ENCODE data around the gene RHOT2.

The RHOT2 gene

DNA sequence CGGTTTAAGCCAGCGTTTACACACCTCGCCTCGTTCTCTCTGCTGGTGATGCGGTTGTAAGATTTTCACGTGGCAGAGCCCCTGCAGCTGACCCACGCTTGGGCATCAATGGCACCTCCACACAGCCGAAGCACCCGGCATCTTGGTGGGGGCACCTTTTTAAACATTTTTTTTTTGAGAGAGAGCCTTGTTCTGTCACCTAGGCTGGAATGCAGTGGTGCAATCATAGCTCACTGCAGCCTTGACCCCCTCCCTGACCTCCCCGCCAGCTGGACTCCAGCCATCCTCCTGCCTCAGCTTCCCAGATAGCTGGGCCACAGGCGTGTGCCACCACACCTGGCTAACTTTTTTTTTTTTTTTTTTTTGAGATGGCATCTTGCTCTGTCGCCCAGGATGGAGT is 13.9 kb upstream of the RHOT2 start:
- WGBS: 97% methylated on average over 11 of the region's 12 CpGs
- no peak overlapping the region for H4K91ac ChIP-seq (ENCODE audit: low read length)
- no peak for DNase-seq
- no peak overlapping the region for H3K18ac ChIP-seq (ENCODE audit: low read depth in 1 of 2, low read length in 2 of 2)
- H2BK12ac ChIP-seq (ENCODE audit: low read length in 2 of 2): no peak overlapping the region
- H4K8ac ChIP-seq (ENCODE audit: low read length): no peak overlapping the region
- no peaks in the 10 kb centered on the region for H3K27me3 ChIP-seq (ENCODE audit: control insufficient read depth in 1 of 2, insufficient read depth in 1 of 2, low read length in 2 of 2)
- H3K79me1 ChIP-seq (replicated peaks; ENCODE audit: low read length, poor library complexity, severe bottlenecking): peaks cover 5% of the 10 kb centered on the region
- no peak overlapping the region for H2BK15ac ChIP-seq (ENCODE audit: low read depth, poor library complexity, severe bottlenecking)
- H3K9me3 ChIP-seq (ENCODE audit: control insufficient read depth, low read length): no peaks in the 10 kb centered on the region
- no peak overlapping the region for H3K4me3 ChIP-seq (ENCODE audit: insufficient read depth in 1 of 2, low read depth in 1 of 2, low read length in 2 of 2)
- no peak overlapping the region for H2BK120ac ChIP-seq (ENCODE audit: low read depth, low read length)
- no peak overlapping the region for H3K23ac ChIP-seq (ENCODE audit: low read length in 2 of 2)
- no peak overlapping the region for H3K4ac ChIP-seq (ENCODE audit: low read depth in 1 of 2, low read length in 2 of 2)
- no peak overlapping the region for H2BK5ac ChIP-seq (ENCODE audit: low read depth, low read length, poor library complexity, severe bottlenecking)
- no peak overlapping the region for H3K27ac ChIP-seq (ENCODE audit: low read length, poor library complexity, severe bottlenecking)
- H3K9ac ChIP-seq (ENCODE audit: low read length): no peak overlapping the region
- peaks cover 12 to 84% of the 10 kb centered on the region in 2 experiments for H3K36me3 ChIP-seq (ENCODE audit: control insufficient read depth in 1 of 2, insufficient read depth in 2 of 2, low read depth in 1 of 2, low read length in 2 of 2)
- H3K4me1 ChIP-seq (ENCODE audit: control insufficient read depth, insufficient read depth, low read depth, low read length): peaks cover 11% of the 10 kb centered on the region
- H3K4me2 ChIP-seq (ENCODE audit: low read length, poor library complexity, severe bottlenecking): no peak overlapping the region
- no peak overlapping the region for H2AFZ ChIP-seq (ENCODE audit: low read depth, low read length)
- H2AK5ac ChIP-seq (ENCODE audit: low read length, severe bottlenecking): no peak overlapping the region
- no peak overlapping the region for H3K14ac ChIP-seq (ENCODE audit: low read length in 2 of 2)

DNA sequence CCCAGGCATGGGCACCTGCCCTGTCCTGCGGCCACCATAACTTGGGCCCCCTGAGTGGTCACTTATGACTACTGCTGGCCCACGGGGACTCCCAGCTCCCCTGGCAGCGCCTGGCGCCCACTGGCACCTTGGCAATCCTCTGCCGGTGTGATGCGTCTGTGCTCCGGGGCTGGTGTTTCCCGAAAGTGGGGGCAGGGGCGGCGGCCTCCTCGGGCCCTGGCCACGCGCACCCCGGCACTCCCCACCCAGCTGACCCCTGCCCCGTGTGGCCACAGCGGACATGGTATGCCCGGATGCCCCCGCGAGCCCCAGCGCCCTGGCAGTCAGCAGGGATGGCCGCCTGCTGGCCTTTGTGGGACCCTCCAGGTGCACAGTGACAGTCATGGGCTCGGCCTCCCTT is 10.4 kb upstream of the RHOT2 start:
- Histone ChIP-seq H3K4me2 (ENCODE audit: low read length, poor library complexity, severe bottlenecking) (no peak overlapping the region), H3K14ac (ENCODE audit: low read length in 2 of 2) (no peak overlapping the region), H2AFZ (ENCODE audit: low read depth, low read length) (no peak overlapping the region), H3K4me3 (ENCODE audit: insufficient read depth in 1 of 2, low read depth in 1 of 2, low read length in 2 of 2) (no peak overlapping the region), H3K4ac (ENCODE audit: low read depth in 1 of 2, low read length in 2 of 2) (no peak overlapping the region), H4K91ac (ENCODE audit: low read length) (no peak overlapping the region), H3K27ac (ENCODE audit: low read length, poor library complexity, severe bottlenecking) (no peak overlapping the region), H3K4me1 (ENCODE audit: control insufficient read depth, insufficient read depth, low read depth, low read length) (peaks cover 19% of the 10 kb centered on the region), H2BK15ac (ENCODE audit: low read depth, poor library complexity, severe bottlenecking) (no peak overlapping the region), H3K79me1 (replicated peaks; ENCODE audit: low read length, poor library complexity, severe bottlenecking) (no peaks in the 10 kb centered on the region), H3K9me3 (ENCODE audit: control insufficient read depth, low read length) (no peaks in the 10 kb centered on the region), H3K27me3 (ENCODE audit: control insufficient read depth in 1 of 2, insufficient read depth in 1 of 2, low read length in 2 of 2) (no peaks in the 10 kb centered on the region), H2AK5ac (ENCODE audit: low read length, severe bottlenecking) (no peak overlapping the region), H2BK12ac (ENCODE audit: low read length in 2 of 2) (no peak overlapping the region), H2BK120ac (ENCODE audit: low read depth, low read length) (no peak overlapping the region), H3K23ac (ENCODE audit: low read length in 2 of 2) (no peak overlapping the region), H2BK5ac (ENCODE audit: low read depth, low read length, poor library complexity, severe bottlenecking) (no peak overlapping the region), H3K18ac (ENCODE audit: low read depth in 1 of 2, low read length in 2 of 2) (no peak overlapping the region), H4K8ac (ENCODE audit: low read length) (no peak overlapping the region), H3K9ac (ENCODE audit: low read length) (no peak overlapping the region), H3K36me3 (ENCODE audit: control insufficient read depth in 1 of 2, insufficient read depth in 2 of 2, low read depth in 1 of 2, low read length in 2 of 2) (peaks cover 12 to 83% of the 10 kb centered on the region in 2 experiments)
- DNase-seq: no peak
- WGBS: 95% methylated on average over 22 of the region's 22 CpGs

DNA sequence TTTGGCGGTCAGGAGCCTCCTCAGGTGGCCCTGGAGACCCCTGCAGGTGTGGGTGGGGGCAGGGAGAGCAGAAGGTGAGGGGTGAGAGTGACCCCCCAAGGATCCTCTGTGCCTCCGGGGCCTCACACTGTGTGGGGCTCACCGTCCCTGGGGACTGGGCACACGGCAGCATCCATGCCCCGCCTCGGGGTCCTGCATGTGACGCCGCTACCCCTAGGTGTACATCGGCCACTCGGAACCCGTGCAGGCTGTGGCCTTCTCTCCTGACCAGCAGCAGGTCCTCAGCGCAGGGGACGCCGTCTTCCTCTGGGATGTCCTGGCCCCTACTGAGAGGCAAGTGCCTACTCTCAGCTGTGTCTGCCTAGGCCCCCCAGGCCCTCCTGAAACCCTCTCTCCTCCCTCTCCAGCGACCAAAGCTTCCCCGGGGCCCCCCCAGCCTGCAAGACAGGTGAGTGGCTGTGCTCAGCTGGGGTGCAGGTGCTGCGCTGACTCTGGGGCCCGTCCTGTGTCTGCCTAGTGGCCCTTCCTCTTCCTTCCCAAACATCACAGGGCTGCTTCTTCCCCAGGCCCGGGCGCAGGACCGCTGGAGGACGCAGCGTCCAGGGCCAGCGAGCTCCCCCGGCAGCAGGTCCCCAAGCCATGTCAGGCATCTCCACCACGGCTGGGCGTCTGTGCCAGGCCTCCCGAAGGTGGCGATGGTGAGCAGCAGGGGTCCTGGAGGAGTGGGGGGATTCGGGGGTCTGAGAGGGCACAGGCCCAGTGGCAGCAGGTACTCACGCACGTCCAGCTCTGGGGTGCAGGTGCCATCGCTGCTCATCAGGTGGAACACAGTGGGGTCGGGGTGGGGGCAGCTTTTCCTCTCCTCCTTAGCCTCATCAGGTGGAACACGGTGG is 9.0 kb upstream of the RHOT2 start:
- WGBS: 93% methylated on average over 34 of the region's 35 CpGs
- Histone ChIP-seq H3K4me1 (ENCODE audit: control insufficient read depth, insufficient read depth, low read depth, low read length) (peaks cover 17% of the 10 kb centered on the region), H3K18ac (ENCODE audit: low read depth in 1 of 2, low read length in 2 of 2) (no peak overlapping the region), H3K79me1 (replicated peaks; ENCODE audit: low read length, poor library complexity, severe bottlenecking) (no peaks in the 10 kb centered on the region), H2BK5ac (ENCODE audit: low read depth, low read length, poor library complexity, severe bottlenecking) (no peak overlapping the region), H3K27me3 (ENCODE audit: control insufficient read depth in 1 of 2, insufficient read depth in 1 of 2, low read length in 2 of 2) (no peaks in the 10 kb centered on the region), H2AFZ (ENCODE audit: low read depth, low read length) (no peak overlapping the region), H3K36me3 (ENCODE audit: control insufficient read depth in 1 of 2, insufficient read depth in 2 of 2, low read depth in 1 of 2, low read length in 2 of 2) (peaks cover 2 to 76% of the 10 kb centered on the region in 2 experiments), H3K27ac (ENCODE audit: low read length, poor library complexity, severe bottlenecking) (no peak overlapping the region), H3K4me3 (ENCODE audit: insufficient read depth in 1 of 2, low read depth in 1 of 2, low read length in 2 of 2) (no peak overlapping the region), H2BK15ac (ENCODE audit: low read depth, poor library complexity, severe bottlenecking) (no peak overlapping the region), H2AK5ac (ENCODE audit: low read length, severe bottlenecking) (no peak overlapping the region), H3K14ac (ENCODE audit: low read length in 2 of 2) (no peak overlapping the region), H2BK12ac (ENCODE audit: low read length in 2 of 2) (no peak overlapping the region), H3K4me2 (ENCODE audit: low read length, poor library complexity, severe bottlenecking) (no peak overlapping the region), H3K23ac (ENCODE audit: low read length in 2 of 2) (no peak overlapping the region), H3K4ac (ENCODE audit: low read depth in 1 of 2, low read length in 2 of 2) (no peak overlapping the region), H4K8ac (ENCODE audit: low read length) (no peak overlapping the region), H3K9me3 (ENCODE audit: control insufficient read depth, low read length) (no peaks in the 10 kb centered on the region), H3K9ac (ENCODE audit: low read length) (no peak overlapping the region), H2BK120ac (ENCODE audit: low read depth, low read length) (no peak overlapping the region), H4K91ac (ENCODE audit: low read length) (no peak overlapping the region)
- no peak for DNase-seq

DNA sequence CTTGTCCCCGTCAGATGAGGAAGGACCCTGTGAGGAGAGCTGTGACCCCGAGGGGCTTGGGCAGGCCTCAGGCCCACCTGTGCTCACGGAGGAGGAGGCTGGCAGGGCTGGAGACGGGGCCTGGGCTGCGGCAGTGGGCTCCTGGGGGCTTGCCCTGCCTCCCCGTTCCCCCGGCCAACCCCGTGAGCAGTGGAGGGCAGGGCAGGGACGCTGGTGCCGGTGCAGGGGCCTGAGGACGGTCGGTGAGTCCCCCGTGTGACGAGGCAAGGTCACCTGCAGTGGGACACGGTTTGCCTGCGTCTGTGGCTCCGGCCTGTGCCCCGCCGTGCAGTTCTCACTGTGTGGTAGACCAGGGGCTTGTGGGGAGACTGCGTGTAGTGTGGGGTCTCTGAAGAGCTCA is 8.3 kb upstream of the RHOT2 start:
- no peak for DNase-seq
- 89% methylated on average over 20 of the region's 20 CpGs for WGBS
- H3K4ac ChIP-seq (ENCODE audit: low read depth in 1 of 2, low read length in 2 of 2): no peak overlapping the region
- no peak overlapping the region for H2AK5ac ChIP-seq (ENCODE audit: low read length, severe bottlenecking)
- H3K9me3 ChIP-seq (ENCODE audit: control insufficient read depth, low read length): no peaks in the 10 kb centered on the region
- H2BK15ac ChIP-seq (ENCODE audit: low read depth, poor library complexity, severe bottlenecking): no peak overlapping the region
- no peak overlapping the region for H3K18ac ChIP-seq (ENCODE audit: low read depth in 1 of 2, low read length in 2 of 2)
- no peak overlapping the region for H2BK120ac ChIP-seq (ENCODE audit: low read depth, low read length)
- H2AFZ ChIP-seq (ENCODE audit: low read depth, low read length): no peak overlapping the region
- no peak overlapping the region for H4K91ac ChIP-seq (ENCODE audit: low read length)
- H3K4me1 ChIP-seq (ENCODE audit: control insufficient read depth, insufficient read depth, low read depth, low read length): peaks cover 17% of the 10 kb centered on the region
- H2BK5ac ChIP-seq (ENCODE audit: low read depth, low read length, poor library complexity, severe bottlenecking): no peak overlapping the region
- peaks cover 0 to 71% of the 10 kb centered on the region in 2 experiments for H3K36me3 ChIP-seq (ENCODE audit: control insufficient read depth in 1 of 2, insufficient read depth in 2 of 2, low read depth in 1 of 2, low read length in 2 of 2)
- no peak overlapping the region for H3K14ac ChIP-seq (ENCODE audit: low read length in 2 of 2)
- H4K8ac ChIP-seq (ENCODE audit: low read length): no peak overlapping the region
- no peak overlapping the region for H3K27ac ChIP-seq (ENCODE audit: low read length, poor library complexity, severe bottlenecking)
- H2BK12ac ChIP-seq (ENCODE audit: low read length in 2 of 2): no peak overlapping the region
- no peaks in the 10 kb centered on the region for H3K79me1 ChIP-seq (replicated peaks; ENCODE audit: low read length, poor library complexity, severe bottlenecking)
- H3K23ac ChIP-seq (ENCODE audit: low read length in 2 of 2): no peak overlapping the region
- H3K4me3 ChIP-seq (ENCODE audit: insufficient read depth in 1 of 2, low read depth in 1 of 2, low read length in 2 of 2): no peak overlapping the region
- H3K4me2 ChIP-seq (ENCODE audit: low read length, poor library complexity, severe bottlenecking): no peak overlapping the region
- no peaks in the 10 kb centered on the region for H3K27me3 ChIP-seq (ENCODE audit: control insufficient read depth in 1 of 2, insufficient read depth in 1 of 2, low read length in 2 of 2)
- H3K9ac ChIP-seq (ENCODE audit: low read length): no peak overlapping the region

Measured in mesenchymal stem cell (in vitro differentiated cells and primary cell).